HepG2 (cell line): Measurements from ENCODE around the gene BCL6B. TPM values are rescaled to one million over a fixed set of nuclear protein-coding genes. Genes with fewer than 3 reads are reported as not detected.

Experiments used
- ATRX ChIP-seq: sonication (generic); formaldehyde crosslinking; IDR thresholded peaks from 2 replicates; pipeline ENCODE4 v1.4.0; 2020; ENCODE audit warnings: missing genetic modification reagents, borderline replicate concordance
- PBX3 ChIP-seq: sonication (generic); formaldehyde crosslinking; IDR thresholded peaks from 2 replicates; pipeline ENCODE4 v1.8.1; 2023; ENCODE audit warnings: missing genetic modification reagents, inconsistent platforms, borderline replicate concordance
- REL ChIP-seq: sonication (generic); formaldehyde crosslinking; conservative IDR thresholded peaks from 2 replicates; pipeline ENCODE4 v1.8.0; 2022; ENCODE audit warnings: mild to moderate bottlenecking, missing genetic modification reagents, moderate library complexity
- ZBTB43 ChIP-seq: sonication (generic); formaldehyde crosslinking; conservative IDR thresholded peaks from 2 replicates; pipeline ENCODE4 v1.4.0; 2020; ENCODE audit warnings: missing genetic modification reagents
- ZNF777 ChIP-seq: sonication (generic); formaldehyde crosslinking; IDR thresholded peaks from 2 replicates; pipeline ENCODE4 v1.4.0; 2020; ENCODE audit warnings: missing genetic modification reagents
- polyA plus RNA-seq, 8 experiments: library from polyadenylated mRNA; depleted of rRNA in 3 of 8; stranded (reverse) in 7 of 8; unstranded in 1 of 8; fragments of >200 nt; fragmentation: Illumina TruSeq in 4 of 8; extraction: Trizol in 4 of 8; gene quantifications; 2 replicates each; pipeline versions ENCODE4 v1.2.1 to v1.2.3, GENCODE V29; 2011 to 2016; ENCODE audit warnings: low read depth in 4 of 8, missing spikeins in 1 of 8, mixed read lengths in 1 of 8; ENCODE audit not compliant: insufficient read depth in 1 of 8
- total RNA-seq, 5 experiments: library from RNA; depleted of rRNA; stranded (reverse); fragments of >200 nt; fragmentation: Illumina TruSeq; extraction: Trizol; gene quantifications; 2 replicates each; pipeline ENCODE4 v1.2.3, GENCODE V29; 2016; ENCODE audit warnings: low read depth in 1 of 5
- TF ChIP-seq, protein P1 (sequence below): sonication (generic); formaldehyde crosslinking; IDR thresholded peaks from 2 replicates; pipeline ENCODE4 v1.8.0; 2022; ENCODE audit warnings: missing genetic modification reagents, mild to moderate bottlenecking, moderate library complexity, borderline replicate concordance
- TF ChIP-seq, protein P2 (sequence below): fragments of 450-650 bp; IDR thresholded peaks from 2 replicates; pipeline ENCODE4 v1.6.1; 2016

The BCL6B gene
- total and polyA plus RNA-seq, 2 of the 13 experiments (the other 11 are each of a cell fraction or from before 2014, with no cell fraction given) = not detected

DNA sequence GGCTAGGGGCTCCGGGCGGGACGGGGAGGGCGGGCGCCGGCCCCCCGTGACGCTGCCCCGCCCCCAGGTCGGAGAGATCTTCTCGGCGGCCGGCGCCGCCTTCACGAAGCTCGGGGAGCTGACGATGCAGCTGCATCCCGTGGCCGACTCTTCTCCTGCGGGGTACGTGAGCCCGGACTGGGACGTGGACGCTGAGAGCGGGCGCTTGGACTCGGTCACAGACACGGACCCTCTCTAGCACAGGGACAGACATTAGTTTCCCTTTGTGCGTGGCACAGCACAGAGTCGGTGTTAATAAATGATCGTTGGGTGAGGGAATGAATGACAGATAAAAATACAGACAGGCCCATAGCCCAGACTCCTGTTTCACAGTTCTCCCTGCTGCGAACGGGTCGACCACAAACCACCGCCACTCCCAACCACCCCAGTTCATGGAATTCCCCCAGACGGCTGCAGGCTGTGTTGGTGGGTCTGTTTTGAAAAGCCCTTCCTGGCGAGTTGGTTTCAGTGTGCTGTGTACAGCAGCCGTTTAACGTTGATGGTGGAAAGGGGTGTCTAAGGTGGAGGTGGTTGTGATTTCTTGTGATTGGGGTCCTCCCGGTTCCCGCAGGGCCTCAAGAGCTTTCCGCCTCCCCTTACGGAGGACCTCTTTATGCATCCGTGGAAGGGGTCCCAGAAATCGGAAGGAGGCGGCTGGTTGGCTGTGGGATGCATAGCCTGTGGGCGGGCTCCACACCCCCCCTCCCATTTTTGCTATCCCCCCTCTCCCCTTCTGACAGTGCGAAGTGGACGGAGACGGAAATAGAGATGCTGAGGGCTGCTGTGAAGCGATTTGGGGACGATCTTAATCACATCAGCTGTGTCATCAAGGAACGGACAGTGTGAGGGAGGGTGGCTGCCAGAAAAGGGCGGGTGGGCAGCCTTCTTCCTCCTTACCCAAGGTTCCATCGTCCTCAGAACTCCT lies 7.6 kb upstream of the BCL6B start (continued):
- no peak for TF ChIP-seq PBX3 (CRISPR knock-in tag)
- no peak for TF ChIP-seq REL (CRISPR knock-in tag)
- TF ChIP-seq, protein P1, sequence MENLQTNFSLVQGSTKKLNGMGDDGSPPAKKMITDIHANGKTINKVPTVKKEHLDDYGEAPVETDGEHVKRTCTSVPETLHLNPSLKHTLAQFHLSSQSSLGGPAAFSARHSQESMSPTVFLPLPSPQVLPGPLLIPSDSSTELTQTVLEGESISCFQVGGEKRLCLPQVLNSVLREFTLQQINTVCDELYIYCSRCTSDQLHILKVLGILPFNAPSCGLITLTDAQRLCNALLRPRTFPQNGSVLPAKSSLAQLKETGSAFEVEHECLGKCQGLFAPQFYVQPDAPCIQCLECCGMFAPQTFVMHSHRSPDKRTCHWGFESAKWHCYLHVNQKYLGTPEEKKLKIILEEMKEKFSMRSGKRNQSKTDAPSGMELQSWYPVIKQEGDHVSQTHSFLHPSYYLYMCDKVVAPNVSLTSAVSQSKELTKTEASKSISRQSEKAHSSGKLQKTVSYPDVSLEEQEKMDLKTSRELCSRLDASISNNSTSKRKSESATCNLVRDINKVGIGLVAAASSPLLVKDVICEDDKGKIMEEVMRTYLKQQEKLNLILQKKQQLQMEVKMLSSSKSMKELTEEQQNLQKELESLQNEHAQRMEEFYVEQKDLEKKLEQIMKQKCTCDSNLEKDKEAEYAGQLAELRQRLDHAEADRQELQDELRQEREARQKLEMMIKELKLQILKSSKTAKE (CRISPR knock-in tag) = no peak
- TF ChIP-seq, protein P2, sequence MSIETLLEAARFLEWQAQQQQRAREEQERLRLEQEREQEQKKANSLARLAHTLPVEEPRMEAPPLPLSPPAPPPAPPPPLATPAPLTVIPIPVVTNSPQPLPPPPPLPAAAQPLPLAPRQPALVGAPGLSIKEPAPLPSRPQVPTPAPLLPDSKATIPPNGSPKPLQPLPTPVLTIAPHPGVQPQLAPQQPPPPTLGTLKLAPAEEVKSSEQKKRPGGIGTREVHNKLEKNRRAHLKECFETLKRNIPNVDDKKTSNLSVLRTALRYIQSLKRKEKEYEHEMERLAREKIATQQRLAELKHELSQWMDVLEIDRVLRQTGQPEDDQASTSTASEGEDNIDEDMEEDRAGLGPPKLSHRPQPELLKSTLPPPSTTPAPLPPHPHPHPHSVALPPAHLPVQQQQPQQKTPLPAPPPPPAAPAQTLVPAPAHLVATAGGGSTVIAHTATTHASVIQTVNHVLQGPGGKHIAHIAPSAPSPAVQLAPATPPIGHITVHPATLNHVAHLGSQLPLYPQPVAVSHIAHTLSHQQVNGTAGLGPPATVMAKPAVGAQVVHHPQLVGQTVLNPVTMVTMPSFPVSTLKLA = no peak
- TF ChIP-seq ZBTB43 (CRISPR knock-in tag) = no peak
- TF ChIP-seq ATRX (CRISPR knock-in tag) = no peak
- TF ChIP-seq ZNF777 (CRISPR knock-in tag) = 0 out of 2 replicates have a peak, but pooled peaks have one; percentile 8
- TF ChIP-seq, all 625 proteins: peak for 26
